WERI-Rb-1 (cell line): Measurements from ENCODE around the gene ZC3H15.
A peak's percentile ranks its signal among the peaks of the same experiment; 100 is the strongest.

Source experiments
- DNase-seq: peaks from one replicate; pipeline ENCODE4 v3.0.0-alpha.2; 2020
- H3K27ac ChIP-seq: fragments of 250-450 bp; sonication (Bioruptor Pico); 2 replicates; pipeline ENCODE4 v1.5.1; 2020; ENCODE audit warnings: mild to moderate bottlenecking, moderate library complexity
- H3K27me3 ChIP-seq: fragments of 250-450 bp; sonication (Bioruptor Pico); 2 replicates; pipeline ENCODE4 v1.5.1; 2021; ENCODE audit warnings: mild to moderate bottlenecking, low read depth, moderate library complexity; ENCODE audit not compliant: insufficient read depth, severe bottlenecking
- H3K36me3 ChIP-seq: fragments of 250-450 bp; sonication (Bioruptor Pico); 2 replicates; pipeline ENCODE4 v1.5.1; 2020; ENCODE audit warnings: mild to moderate bottlenecking, moderate library complexity
- H3K4me3 ChIP-seq: 2 replicates; pipeline ENCODE4 v1.5.1; 2011; ENCODE audit warnings: low read depth, mild to moderate bottlenecking, control low read depth, low read length
- H3K9me3 ChIP-seq: fragments of 250-450 bp; sonication (Bioruptor Pico); 2 replicates; pipeline ENCODE4 v1.5.1; 2021; ENCODE audit warnings: mild to moderate bottlenecking, moderate library complexity; ENCODE audit not compliant: severe bottlenecking
- CTCF ChIP-seq: IDR thresholded peaks from 2 replicates; pipeline ENCODE4 v1.5.1; 2011; ENCODE audit warnings: low read depth, mild to moderate bottlenecking, control low read depth, inconsistent platforms, low read length

ZC3H15 gene

DNA sequence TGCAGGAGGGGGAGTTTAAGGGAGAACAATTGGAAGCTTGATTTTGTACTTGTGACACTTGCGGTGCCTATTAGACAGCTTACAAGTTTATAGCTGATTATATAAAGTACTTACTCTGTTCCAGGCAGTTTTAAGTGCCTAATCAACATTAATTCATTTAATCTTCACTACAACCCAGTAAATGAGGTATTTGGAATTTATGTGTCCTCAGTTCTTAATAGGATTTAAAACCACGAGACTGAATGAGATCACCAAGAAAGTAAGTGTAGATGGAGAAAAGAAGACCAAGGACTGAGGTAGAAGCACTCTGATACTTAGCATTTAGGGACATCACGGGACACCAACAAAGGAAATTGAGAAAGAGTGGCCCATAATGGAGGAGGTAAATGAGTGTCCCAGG, 49.8 kb downstream of the ZC3H15 start:
- no peak for DNase-seq
- H3K9me3 ChIP-seq = no peaks in the 10 kb centered on the region
- no peaks in the 10 kb centered on the region for H3K36me3 ChIP-seq
- H3K27me3 ChIP-seq = peaks cover 15% of the 10 kb centered on the region
- no peak overlapping the region for H3K4me3 ChIP-seq
- no peak overlapping the region for H3K27ac ChIP-seq
- no peak for TF ChIP-seq CTCF

GRCh38 chr2:186537019-186537418, 51.0 kb downstream of the ZC3H15 start:
- no peak overlapping the region for H3K4me3 ChIP-seq
- H3K27me3 ChIP-seq = peaks cover 15% of the 10 kb centered on the region
- no peak for DNase-seq
- no peak for TF ChIP-seq CTCF
- no peak overlapping the region for H3K27ac ChIP-seq
- H3K9me3 ChIP-seq = no peaks in the 10 kb centered on the region
- no peaks in the 10 kb centered on the region for H3K36me3 ChIP-seq

DNA sequence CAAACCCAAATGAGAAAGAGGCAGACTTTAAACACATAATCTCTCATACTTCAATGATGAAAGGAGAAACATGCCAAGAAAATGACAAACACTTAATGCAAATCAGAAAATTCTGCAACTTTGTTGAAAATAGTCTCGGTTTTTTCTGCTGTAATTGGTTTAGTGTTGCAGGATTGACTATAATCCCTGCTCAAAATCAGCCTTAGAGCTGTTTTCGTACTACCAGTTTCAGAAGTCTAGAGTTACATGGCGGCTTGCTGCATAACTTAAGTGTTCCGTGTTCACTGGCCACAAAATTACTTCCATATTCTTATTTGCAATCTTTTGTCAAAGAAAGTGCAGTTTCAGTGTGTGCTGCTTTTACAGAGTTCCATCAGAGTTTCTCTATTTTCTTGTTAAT, 54.9 kb downstream of the ZC3H15 start:
- H3K4me3 ChIP-seq = no peak overlapping the region
- DNase-seq = no peak
- H3K27me3 ChIP-seq = peaks cover 3% of the 10 kb centered on the region
- H3K9me3 ChIP-seq = no peaks in the 10 kb centered on the region
- no peak for TF ChIP-seq CTCF
- H3K27ac ChIP-seq = no peak overlapping the region
- no peaks in the 10 kb centered on the region for H3K36me3 ChIP-seq

DNA sequence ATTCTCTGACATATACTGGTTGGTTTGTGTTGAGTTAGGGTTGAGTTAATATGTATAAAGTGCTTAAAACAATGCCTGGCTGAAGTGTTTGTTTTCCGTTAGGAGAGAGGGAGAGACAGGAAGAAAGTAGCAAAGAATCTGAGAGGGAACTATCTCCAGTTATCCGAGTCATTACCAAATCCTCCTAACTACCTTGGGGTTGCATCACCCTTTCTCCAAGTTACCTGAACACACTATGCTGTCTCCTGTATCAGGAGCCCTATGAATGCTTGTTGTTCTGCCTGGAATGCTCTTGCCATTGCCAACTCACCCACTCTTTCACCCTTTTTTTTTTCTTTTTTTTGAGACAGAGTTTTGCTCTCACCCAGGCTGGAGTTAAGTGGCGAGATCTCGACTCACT, 55.9 kb downstream of the ZC3H15 start:
- Histone ChIP-seq H3K4me3 (no peak overlapping the region), H3K9me3 (no peaks in the 10 kb centered on the region), H3K27ac (no peak overlapping the region), H3K36me3 (no peaks in the 10 kb centered on the region), H3K27me3 (no peaks in the 10 kb centered on the region)
- DNase-seq = no peak
- no peak for TF ChIP-seq CTCF

DNA sequence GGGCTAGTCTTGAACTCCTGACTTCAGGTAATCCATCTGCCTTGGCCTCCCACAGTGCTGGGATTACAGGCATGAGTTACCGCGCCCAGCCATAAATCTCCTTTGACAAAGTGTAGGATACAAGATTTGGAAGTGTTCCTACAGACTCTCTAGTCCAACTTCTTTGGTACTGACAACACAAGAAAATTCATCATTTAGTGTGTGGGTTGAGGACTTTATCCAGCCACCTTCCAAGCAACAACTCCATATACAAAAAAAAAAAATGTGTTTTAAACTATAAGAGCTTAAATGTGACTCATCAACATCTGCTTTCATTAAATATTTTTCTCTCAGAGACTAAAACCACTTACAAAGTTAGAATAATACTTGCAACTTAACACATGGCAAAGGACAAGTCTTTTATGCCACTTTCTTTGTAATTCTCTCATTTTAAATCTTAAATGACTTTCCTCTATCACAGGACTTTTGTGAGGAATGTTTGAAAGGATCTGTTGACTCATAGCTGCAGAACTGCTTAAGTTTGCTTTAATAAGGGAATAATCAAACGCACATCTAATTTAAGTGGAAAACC, 57.6 kb downstream of the ZC3H15 start:
- Histone ChIP-seq H3K27ac (no peak overlapping the region), H3K9me3 (no peaks in the 10 kb centered on the region), H3K36me3 (no peaks in the 10 kb centered on the region), H3K4me3 (no peak overlapping the region), H3K27me3 (no peaks in the 10 kb centered on the region)
- peak; percentile 31 for DNase-seq
- no peak for TF ChIP-seq CTCF

DNA sequence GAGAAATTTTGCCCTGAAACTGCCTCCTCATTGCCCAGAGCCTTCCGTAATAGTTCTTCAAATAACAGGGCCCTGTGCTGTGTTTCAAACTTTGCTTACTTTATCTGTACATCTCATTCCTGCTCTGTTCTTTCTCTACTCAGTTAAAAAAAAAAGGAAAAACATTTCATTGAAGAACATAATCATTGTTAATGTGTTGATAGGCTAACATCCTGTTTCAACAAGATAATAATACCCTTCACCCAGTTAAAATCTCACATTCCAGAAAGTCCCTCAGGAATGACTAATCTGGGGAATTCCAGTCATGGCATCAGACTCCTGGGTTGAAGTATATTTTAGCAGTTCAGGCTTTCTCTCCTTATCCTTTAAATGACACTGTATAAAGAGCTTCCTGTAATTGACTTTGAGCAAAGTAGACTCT, 58.2 kb downstream of the ZC3H15 start:
- H3K9me3 ChIP-seq = no peaks in the 10 kb centered on the region
- H3K27ac ChIP-seq = no peak overlapping the region
- H3K27me3 ChIP-seq = no peaks in the 10 kb centered on the region
- no peak for TF ChIP-seq CTCF
- no peaks in the 10 kb centered on the region for H3K36me3 ChIP-seq
- no peak overlapping the region for H3K4me3 ChIP-seq
- DNase-seq = no peak
